ENCODE measurements around the gene LONP2. TPM values are rescaled to one million over a fixed set of nuclear protein-coding genes. Genes with fewer than 3 reads are reported as not detected.

The LONP2 gene
- total RNA-seq, 3 donors from 2014 or later (not counting 1 experiment from before 2014, with no cell fraction given): 48.6 to 87.8 (median 61.7) TPM

- Histone ChIP-seq H3K27me3 (ENCODE audit: control insufficient read depth, insufficient read depth, low read length) (no peaks in the 10 kb centered on the region), H3K4me3 (ENCODE audit: low read length) (no peak overlapping the region), H3K9me3 (ENCODE audit: control insufficient read depth, insufficient read depth, low read length) (no peaks in the 10 kb centered on the region), H3K27ac (ENCODE audit: low read length) (no peak overlapping the region), H3K36me3 (ENCODE audit: control insufficient read depth, insufficient read depth, low read length) (peaks cover 58% of the 10 kb centered on the region), H3K4me1 (ENCODE audit: control insufficient read depth, insufficient read depth, low read length) (no peaks in the 10 kb centered on the region)
- no peak overlapping the region for H3K4me3 Mint-ChIP-seq
- DNase-seq (no peak), ATAC-seq (no peak)
- no peak overlapping the region for H3K27ac Mint-ChIP-seq
- 100% methylated on average over 3 of the region's 4 CpGs for WGBS (ENCODE audit: insufficient coverage)
- H3K9me3 Mint-ChIP-seq: no peaks in the 10 kb centered on the region
- peaks cover 39% of the 10 kb centered on the region for H3K36me3 Mint-ChIP-seq
- peaks cover 0 to 4% of the 10 kb centered on the region in 2 donors for H3K4me1 Mint-ChIP-seq
- intact Hi-C loops (cut with micrococcal nuclease): no loop called here
- no peaks in the 10 kb centered on the region for H3K27me3 Mint-ChIP-seq (ENCODE audit: low read depth in 2 of 2)
- no peak for TF ChIP-seq CTCF (IDR thresholded peaks at IDR 0.05)
These were observed 55.4 kb downstream of the LONP2 start for GRCh38 chr16:48299471-48299870.

- Histone ChIP-seq H3K27ac (ENCODE audit: low read length) (no peak overlapping the region), H3K4me3 (ENCODE audit: low read length) (no peak overlapping the region), H3K36me3 (ENCODE audit: control insufficient read depth, insufficient read depth, low read length) (peaks cover 63% of the 10 kb centered on the region), H3K9me3 (ENCODE audit: control insufficient read depth, insufficient read depth, low read length) (no peaks in the 10 kb centered on the region), H3K27me3 (ENCODE audit: control insufficient read depth, insufficient read depth, low read length) (no peaks in the 10 kb centered on the region), H3K4me1 (ENCODE audit: control insufficient read depth, insufficient read depth, low read length) (no peaks in the 10 kb centered on the region)
- DNase-seq (no peak), ATAC-seq (no peak)
- no peak overlapping the region for H3K4me3 Mint-ChIP-seq
- intact Hi-C loops (cut with micrococcal nuclease): no loop called here
- no peak overlapping the region for H3K27ac Mint-ChIP-seq
- H3K36me3 Mint-ChIP-seq: peaks cover 42% of the 10 kb centered on the region
- H3K27me3 Mint-ChIP-seq (ENCODE audit: low read depth in 2 of 2): no peaks in the 10 kb centered on the region
- WGBS (ENCODE audit: insufficient coverage): no CpG with 5 or more reads among the region's 1 CpG
- peaks cover 0 to 4% of the 10 kb centered on the region in 2 donors for H3K4me1 Mint-ChIP-seq
- H3K9me3 Mint-ChIP-seq: no peaks in the 10 kb centered on the region
- TF ChIP-seq CTCF (IDR thresholded peaks at IDR 0.05): no peak
These were observed 56.3 kb downstream of the LONP2 start for GRCh38 chr16:48300391-48300856.

- Histone ChIP-seq H3K4me1 (ENCODE audit: control insufficient read depth, insufficient read depth, low read length) (no peaks in the 10 kb centered on the region), H3K27ac (ENCODE audit: low read length) (no peak overlapping the region), H3K4me3 (ENCODE audit: low read length) (no peak overlapping the region), H3K27me3 (ENCODE audit: control insufficient read depth, insufficient read depth, low read length) (no peaks in the 10 kb centered on the region), H3K36me3 (ENCODE audit: control insufficient read depth, insufficient read depth, low read length) (peaks cover 49% of the 10 kb centered on the region), H3K9me3 (ENCODE audit: control insufficient read depth, insufficient read depth, low read length) (peaks cover 21% of the 10 kb centered on the region)
- no peak for DNase-seq
- Mint-ChIP-seq H3K27me3 (ENCODE audit: low read depth in 2 of 2) (no peaks in the 10 kb centered on the region), H3K36me3 (peaks cover 66% of the 10 kb centered on the region), H3K4me3 (no peak overlapping the region), H3K9me3 (peaks cover 5 to 19% of the 10 kb centered on the region in 2 donors), H3K27ac (no peak overlapping the region), H3K4me1 (peaks cover 0 to 6% of the 10 kb centered on the region in 2 donors)
- 98% methylated on average over 7 of the region's 7 CpGs for WGBS (ENCODE audit: insufficient coverage)
- no peak for TF ChIP-seq CTCF (IDR thresholded peaks at IDR 0.05)
- intact Hi-C loops (cut with micrococcal nuclease): no loop called here
- ATAC-seq: no peak
These were observed 64.4 kb downstream of the LONP2 start for GRCh38 chr16:48308535-48308934.
